ENCODE measurements around the gene SSR2.

DNA sequence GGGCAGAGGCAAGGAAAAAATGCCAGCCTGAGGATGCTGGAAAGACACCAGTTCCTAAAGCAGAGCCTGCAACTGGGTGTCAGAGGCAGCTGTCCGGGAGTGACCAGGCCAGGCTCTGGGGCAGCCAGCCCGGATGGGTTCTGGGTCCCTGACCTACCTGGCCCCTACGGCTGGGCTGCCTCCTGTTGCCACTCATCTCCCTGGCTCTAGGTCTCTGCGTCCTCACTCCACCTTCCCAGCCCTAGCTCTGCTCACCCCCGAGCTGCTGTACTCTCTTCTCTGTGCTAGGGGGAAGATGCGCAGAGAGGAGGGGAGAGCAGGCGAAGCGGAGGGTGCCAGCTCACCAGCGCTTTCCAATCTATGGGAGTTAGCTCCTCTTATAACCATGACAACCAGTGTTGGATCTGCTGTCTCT is 51.4 kb downstream of the SSR2 start:
- TF ChIP-seq, protein P1, sequence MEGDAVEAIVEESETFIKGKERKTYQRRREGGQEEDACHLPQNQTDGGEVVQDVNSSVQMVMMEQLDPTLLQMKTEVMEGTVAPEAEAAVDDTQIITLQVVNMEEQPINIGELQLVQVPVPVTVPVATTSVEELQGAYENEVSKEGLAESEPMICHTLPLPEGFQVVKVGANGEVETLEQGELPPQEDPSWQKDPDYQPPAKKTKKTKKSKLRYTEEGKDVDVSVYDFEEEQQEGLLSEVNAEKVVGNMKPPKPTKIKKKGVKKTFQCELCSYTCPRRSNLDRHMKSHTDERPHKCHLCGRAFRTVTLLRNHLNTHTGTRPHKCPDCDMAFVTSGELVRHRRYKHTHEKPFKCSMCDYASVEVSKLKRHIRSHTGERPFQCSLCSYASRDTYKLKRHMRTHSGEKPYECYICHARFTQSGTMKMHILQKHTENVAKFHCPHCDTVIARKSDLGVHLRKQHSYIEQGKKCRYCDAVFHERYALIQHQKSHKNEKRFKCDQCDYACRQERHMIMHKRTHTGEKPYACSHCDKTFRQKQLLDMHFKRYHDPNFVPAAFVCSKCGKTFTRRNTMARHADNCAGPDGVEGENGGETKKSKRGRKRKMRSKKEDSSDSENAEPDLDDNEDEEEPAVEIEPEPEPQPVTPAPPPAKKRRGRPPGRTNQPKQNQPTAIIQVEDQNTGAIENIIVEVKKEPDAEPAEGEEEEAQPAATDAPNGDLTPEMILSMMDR (optimal IDR thresholded peaks at IDR 0.05 in 1 of 3, IDR thresholded peaks at IDR 0.05 in 1 of 3, conservative IDR thresholded peaks at IDR 0.05 in 1 of 3; ENCODE audit: extremely low read depth in 1 of 3, insufficient read depth in 2 of 3, low read length in 3 of 3), result no peak
- no peak for TF ChIP-seq EZH2 (IDR thresholded peaks at IDR 0.05; ENCODE audit: low read length)
